Osteoblast (primary cell): ENCODE data around the gene TNIP2. TPM values are rescaled to one million over a fixed set of nuclear protein-coding genes. Genes with fewer than 3 reads are reported as not detected.
"Not testable (repeated sequence)": the region's sequence is repeated elsewhere in the genome, so short reads cannot be mapped to it uniquely, and the experiment has no call there.

Experiments
- DNase-seq: peaks from one replicate; pipeline ENCODE4 v3.0.0; 2011; ENCODE audit warnings: low spot score, mixed read lengths; ENCODE audit not compliant: insufficient read length; ENCODE audit errors: missing footprints
- H2AFZ ChIP-seq: 2 replicates; pipeline ENCODE4 v1.6.0; 2011; ENCODE audit warnings: mild to moderate bottlenecking, low read length
- H3K27ac ChIP-seq: 2 replicates; pipeline ENCODE4 v1.5.1; 2011; ENCODE audit warnings: mild to moderate bottlenecking, low read depth, low read length, moderate library complexity
- H3K27me3 ChIP-seq: 2 replicates; pipeline ENCODE4 v1.6.0; 2012; ENCODE audit warnings: mild to moderate bottlenecking, control low read depth, inconsistent platforms, low read length, moderate library complexity; ENCODE audit not compliant: insufficient read depth
- H3K36me3 ChIP-seq: 2 replicates; pipeline ENCODE4 v1.5.1; 2011; ENCODE audit warnings: mild to moderate bottlenecking, low read length, control low read depth, moderate library complexity; ENCODE audit not compliant: insufficient read depth
- H3K4me1 ChIP-seq: 2 replicates; pipeline ENCODE4 v1.5.1; 2011; ENCODE audit warnings: mild to moderate bottlenecking, low read length, control low read depth, moderate library complexity; ENCODE audit not compliant: insufficient read depth
- H3K4me2 ChIP-seq: 2 replicates; pipeline ENCODE4 v1.6.0; 2011; ENCODE audit warnings: mild to moderate bottlenecking, low read length; ENCODE audit not compliant: insufficient read depth
- H3K4me3 ChIP-seq: fragments of 200-600 bp; sonication (generic); 3 replicates; pipeline ENCODE4 v1.5.1; 2012; ENCODE audit warnings: mild to moderate bottlenecking, low read length, inconsistent platforms; ENCODE audit not compliant: insufficient read depth
- H3K79me2 ChIP-seq: 2 replicates; pipeline ENCODE4 v1.6.0; 2012; ENCODE audit warnings: mild to moderate bottlenecking, low read length, control low read depth, inconsistent platforms; ENCODE audit not compliant: insufficient read depth
- H3K9me3 ChIP-seq: 2 replicates; pipeline ENCODE4 v1.5.1; 2011; ENCODE audit warnings: low read depth, low read length, control low read depth
- H4K20me1 ChIP-seq: 2 replicates; pipeline ENCODE4 v1.6.0; 2012; ENCODE audit warnings: mild to moderate bottlenecking, low read length, control low read depth; ENCODE audit not compliant: insufficient read depth
- CTCF ChIP-seq: IDR thresholded peaks from 2 replicates; pipeline ENCODE4 v1.5.1; 2011; ENCODE audit warnings: mild to moderate bottlenecking, low read depth, low read length, moderate library complexity; ENCODE audit errors: extremely low read depth
- total RNA-seq: library from RNA; depleted of rRNA; stranded (reverse); fragments of >200 nt; gene quantifications from 2 replicates; pipeline ENCODE4 v1.2.3, GENCODE V29; 2012

Gene TNIP2
- total RNA-seq, 1 donor = 44.9 TPM

GRCh38 chr4:2742081-2742822 lies 13.9 kb downstream of the TNIP2 start:
- TF ChIP-seq CTCF = no peak
- H4K20me1 ChIP-seq = peaks cover 11% of the 10 kb centered on the region
- peaks cover 17% of the 10 kb centered on the region for H3K4me1 ChIP-seq
- no peaks in the 10 kb centered on the region for H3K9me3 ChIP-seq
- no peaks in the 10 kb centered on the region for H3K27me3 ChIP-seq
- no peak overlapping the region for H2AFZ ChIP-seq
- H3K4me2 ChIP-seq = no peak overlapping the region
- peaks cover 43% of the 10 kb centered on the region for H3K36me3 ChIP-seq
- DNase-seq = peak; percentile 32
- peak overlapping the region; percentile 33 for H3K27ac ChIP-seq
- H3K4me3 ChIP-seq = no peak overlapping the region
- peaks cover 2% of the 10 kb centered on the region for H3K79me2 ChIP-seq

GRCh38 chr4:2741626-2742025 lies 14.5 kb downstream of the TNIP2 start:
- H4K20me1 ChIP-seq = peaks cover 5% of the 10 kb centered on the region
- H3K27ac ChIP-seq = peak overlapping the region; percentile 33
- no peaks in the 10 kb centered on the region for H3K27me3 ChIP-seq
- H3K9me3 ChIP-seq = no peaks in the 10 kb centered on the region
- no peak for TF ChIP-seq CTCF
- DNase-seq = peak; percentile 92
- peaks cover 14% of the 10 kb centered on the region for H3K4me1 ChIP-seq
- no peak overlapping the region for H3K4me3 ChIP-seq
- H3K4me2 ChIP-seq = no peak overlapping the region
- H3K36me3 ChIP-seq = peaks cover 36% of the 10 kb centered on the region
- H2AFZ ChIP-seq = no peak overlapping the region
- H3K79me2 ChIP-seq = peaks cover 2% of the 10 kb centered on the region

DNA sequence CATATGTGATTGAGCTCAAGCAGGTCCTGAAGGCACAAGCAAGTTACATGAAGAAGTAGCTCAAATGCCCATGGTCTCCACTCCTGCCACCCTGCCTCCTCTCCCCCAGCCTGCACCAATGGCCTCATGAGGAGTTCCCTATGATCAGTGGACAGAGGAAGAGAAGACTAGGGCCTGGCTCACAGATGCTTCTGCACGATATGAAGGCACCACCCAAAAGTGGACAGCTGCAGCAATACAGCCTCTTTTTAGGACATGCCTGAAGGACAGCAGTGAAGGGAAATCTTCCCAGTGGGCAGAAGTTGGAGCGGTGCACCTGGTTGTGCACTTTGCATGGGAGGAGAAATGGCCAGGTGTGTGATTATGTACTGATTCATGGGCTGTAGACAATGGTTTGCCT lies 17.8 kb downstream of the TNIP2 start:
- not testable (repeated sequence) for H3K27me3 ChIP-seq, H3K4me3 ChIP-seq, H3K27ac ChIP-seq, H3K4me1 ChIP-seq, H3K79me2 ChIP-seq, H3K9me3 ChIP-seq, H3K4me2 ChIP-seq, DNase-seq, H2AFZ ChIP-seq, H4K20me1 ChIP-seq
- H3K36me3 ChIP-seq = peaks cover 14% of the 10 kb centered on the region

DNA sequence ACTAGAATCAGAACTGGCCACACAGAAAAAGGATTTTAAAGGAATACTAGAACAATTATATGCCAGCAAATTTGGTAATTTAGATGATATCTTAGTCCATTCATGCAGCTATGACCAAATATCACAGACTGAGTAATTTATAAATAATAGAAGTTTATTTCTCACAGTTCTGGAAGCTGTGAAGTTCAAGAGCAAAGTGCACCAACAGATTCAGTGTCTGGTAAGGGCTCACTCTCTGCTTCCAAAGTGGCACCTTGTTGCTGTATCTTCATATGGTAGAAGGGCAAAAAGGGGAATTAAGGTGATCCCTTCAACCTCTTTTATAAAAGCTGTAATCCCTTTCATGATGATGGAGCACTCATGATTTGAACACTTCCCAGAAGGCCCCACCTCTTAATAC lies 20.3 kb downstream of the TNIP2 start:
- Histone ChIP-seq H3K9me3 (no peaks in the 10 kb centered on the region), H2AFZ (no peak overlapping the region), H3K4me2 (no peak overlapping the region), H3K79me2 (no peaks in the 10 kb centered on the region), H3K27ac (no peak overlapping the region), H3K27me3 (no peaks in the 10 kb centered on the region), H3K36me3 (peaks cover 20% of the 10 kb centered on the region), H3K4me3 (no peak overlapping the region), H3K4me1 (no peaks in the 10 kb centered on the region), H4K20me1 (no peaks in the 10 kb centered on the region)
- no peak for TF ChIP-seq CTCF
- DNase-seq = no peak
